Smooth muscle cell (in vitro differentiated cells): Measurements from ENCODE around the gene CES4A. TPM values are rescaled to one million over a fixed set of nuclear protein-coding genes. Genes with fewer than 3 reads are reported as not detected.
"Not testable (repeated sequence)": the region's sequence is repeated elsewhere in the genome, so short reads cannot be mapped to it uniquely, and the experiment has no call there.

ENCODE experiments used
- DNase-seq: peaks from one replicate; lab custom pipeline; 2025; ENCODE audit not compliant: unreplicated experiment; lab: John Stamatoyannopoulos, UW
- H2AFZ ChIP-seq: fragments of 200-600 bp; sonication (generic); 2 replicates; pipeline ENCODE4 v1.6.0; 2016; ENCODE audit warnings: antibody characterized with exemption, low read depth, mild to moderate bottlenecking
- H3F3A ChIP-seq: fragments of 200-600 bp; sonication (generic); 2 replicates; pipeline ENCODE4 v1.6.0; 2017; ENCODE audit warnings: antibody characterized with exemption, low read depth
- H3K27ac ChIP-seq: fragments of 200-600 bp; sonication (generic); 2 replicates; pipeline ENCODE4 v1.5.1; 2016; ENCODE audit warnings: low read depth, mild to moderate bottlenecking
- H3K27me3 ChIP-seq: fragments of 200-600 bp; sonication (generic); 2 replicates; pipeline ENCODE4 v1.6.1; 2016; ENCODE audit warnings: low read depth, mild to moderate bottlenecking
- H3K36me3 ChIP-seq: fragments of 200-600 bp; sonication (generic); 2 replicates; pipeline ENCODE4 v1.5.1; 2016; ENCODE audit warnings: low read depth
- H3K4me1 ChIP-seq: fragments of 200-600 bp; sonication (generic); 2 replicates; pipeline ENCODE4 v1.5.1; 2016; ENCODE audit warnings: low read depth
- H3K4me2 ChIP-seq: fragments of 200-600 bp; sonication (generic); 2 replicates; pipeline ENCODE4 v1.6.0; 2016; ENCODE audit warnings: mild to moderate bottlenecking
- H3K4me3 ChIP-seq: fragments of 200-600 bp; sonication (generic); 2 replicates; pipeline ENCODE4 v1.5.1; 2016; ENCODE audit warnings: mild to moderate bottlenecking
- H3K79me2 ChIP-seq: fragments of 200-600 bp; sonication (generic); 2 replicates; pipeline ENCODE4 v1.6.0; 2016; ENCODE audit warnings: low read depth, mild to moderate bottlenecking
- H3K9ac ChIP-seq: fragments of 200-600 bp; sonication (generic); 2 replicates; pipeline ENCODE4 v1.6.0; 2016; ENCODE audit warnings: low read depth
- H3K9me3 ChIP-seq: fragments of 200-600 bp; sonication (generic); replicated peaks from 2 replicates; pipeline ENCODE4 v1.5.1; 2016; ENCODE audit warnings: low read depth
- H4K20me1 ChIP-seq: fragments of 200-600 bp; sonication (generic); 2 replicates; pipeline ENCODE4 v1.6.0; 2016; ENCODE audit warnings: low read depth
- WGBS: methylation state at CpG from one replicate; pipeline ENCODE4 v1.1.7; 2016; ENCODE audit warnings: low lambda C conversion rate; 5-methylcytosine and 5-hydroxymethylcytosine counted together
- polyA plus RNA-seq: library from polyadenylated mRNA; unstranded; fragments of >200 nt; fragmentation: Nextera tagmentation; extraction: Ambion mirVana; gene quantifications from 2 replicates; pipeline ENCODE4 v1.2.1, GENCODE V29; 2016
- total RNA-seq: library from RNA; depleted of rRNA; stranded (reverse); fragments of >200 nt; gene quantifications from 2 replicates; pipeline ENCODE4 v1.2.3, GENCODE V29; 2014
- TF ChIP-seq, protein P1 (sequence below): fragments of 200-600 bp; sonication (generic); IDR thresholded peaks from 2 replicates; pipeline ENCODE4 v1.5.1; 2017; ENCODE audit warnings: borderline replicate concordance, mild to moderate bottlenecking, antibody characterized with exemption; ENCODE audit not compliant: insufficient read depth, poor library complexity, severe bottlenecking

CES4A gene
- total and polyA plus RNA-seq, 2 experiments from 2014 or later, result 0.63 to 0.93 TPM

GRCh38 chr16:66991545-66992077 is 3.2 kb downstream of the CES4A start:
- Histone ChIP-seq H3K36me3 (no peaks in the 10 kb centered on the region), H3K27ac (no peak overlapping the region), H3K9ac (no peak overlapping the region), H4K20me1 (no peaks in the 10 kb centered on the region), H3K27me3 (no peaks in the 10 kb centered on the region), H3K9me3 (no peaks in the 10 kb centered on the region), H3F3A (no peaks in the 10 kb centered on the region), H3K4me2 (no peak overlapping the region), H3K4me1 (no peaks in the 10 kb centered on the region), H3K79me2 (no peaks in the 10 kb centered on the region), H2AFZ (no peak overlapping the region), H3K4me3 (no peak overlapping the region)
- DNase-seq, result no peak
- TF ChIP-seq, protein P1, sequence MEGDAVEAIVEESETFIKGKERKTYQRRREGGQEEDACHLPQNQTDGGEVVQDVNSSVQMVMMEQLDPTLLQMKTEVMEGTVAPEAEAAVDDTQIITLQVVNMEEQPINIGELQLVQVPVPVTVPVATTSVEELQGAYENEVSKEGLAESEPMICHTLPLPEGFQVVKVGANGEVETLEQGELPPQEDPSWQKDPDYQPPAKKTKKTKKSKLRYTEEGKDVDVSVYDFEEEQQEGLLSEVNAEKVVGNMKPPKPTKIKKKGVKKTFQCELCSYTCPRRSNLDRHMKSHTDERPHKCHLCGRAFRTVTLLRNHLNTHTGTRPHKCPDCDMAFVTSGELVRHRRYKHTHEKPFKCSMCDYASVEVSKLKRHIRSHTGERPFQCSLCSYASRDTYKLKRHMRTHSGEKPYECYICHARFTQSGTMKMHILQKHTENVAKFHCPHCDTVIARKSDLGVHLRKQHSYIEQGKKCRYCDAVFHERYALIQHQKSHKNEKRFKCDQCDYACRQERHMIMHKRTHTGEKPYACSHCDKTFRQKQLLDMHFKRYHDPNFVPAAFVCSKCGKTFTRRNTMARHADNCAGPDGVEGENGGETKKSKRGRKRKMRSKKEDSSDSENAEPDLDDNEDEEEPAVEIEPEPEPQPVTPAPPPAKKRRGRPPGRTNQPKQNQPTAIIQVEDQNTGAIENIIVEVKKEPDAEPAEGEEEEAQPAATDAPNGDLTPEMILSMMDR, result no peak
- WGBS, result 83% methylated on average over 2 of the region's 2 CpGs

- H3K9me3 ChIP-seq, H4K20me1 ChIP-seq, H3K27ac ChIP-seq, H3K36me3 ChIP-seq, H3K79me2 ChIP-seq, H2AFZ ChIP-seq, H3K27me3 ChIP-seq, H3K4me2 ChIP-seq, DNase-seq, H3F3A ChIP-seq, H3K4me1 ChIP-seq, H3K9ac ChIP-seq, H3K4me3 ChIP-seq: not testable (repeated sequence)
- WGBS, result 92% methylated on average over 12 of the region's 12 CpGs
Measured at GRCh38 chr16:66993558-66993957, 5.2 kb downstream of the CES4A start.

- Histone ChIP-seq H3K79me2 (no peaks in the 10 kb centered on the region), H3K9ac (no peak overlapping the region), H3K4me1 (no peaks in the 10 kb centered on the region), H3K9me3 (no peaks in the 10 kb centered on the region), H3K27me3 (peaks cover under 1% of the 10 kb centered on the region), H3K4me2 (no peak overlapping the region), H3K36me3 (no peaks in the 10 kb centered on the region), H3K27ac (no peak overlapping the region), H4K20me1 (no peaks in the 10 kb centered on the region), H3F3A (no peaks in the 10 kb centered on the region), H3K4me3 (no peak overlapping the region), H2AFZ (no peak overlapping the region)
- no peak for DNase-seq
- TF ChIP-seq, protein P1, result no peak
- WGBS, result 74% methylated on average over 6 of the region's 6 CpGs
Measured at GRCh38 chr16:66996324-66996982, 8.1 kb downstream of the CES4A start.

DNA sequence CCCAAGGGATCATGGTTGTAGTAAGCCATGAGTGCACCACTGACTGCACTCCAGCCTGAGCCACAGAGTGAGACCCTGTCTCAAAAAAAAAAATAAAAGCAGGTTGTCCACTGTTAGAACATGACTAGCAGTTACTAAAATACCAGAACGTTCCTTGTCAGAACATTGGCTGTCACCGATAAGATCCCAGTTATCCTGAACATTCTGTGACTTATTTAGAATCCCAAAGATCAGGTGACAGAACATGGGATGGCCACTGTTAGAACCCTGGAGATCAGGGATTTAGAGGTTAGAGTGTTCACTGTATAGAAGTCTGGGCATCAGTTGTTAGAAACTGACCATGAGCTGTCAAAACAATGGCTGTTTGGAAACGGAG is 8.6 kb downstream of the CES4A start:
- DNase-seq, result no peak
- Histone ChIP-seq H3K4me2 (no peak overlapping the region), H3K36me3 (no peaks in the 10 kb centered on the region), H3F3A (no peaks in the 10 kb centered on the region), H3K27me3 (peaks cover 4% of the 10 kb centered on the region), H3K79me2 (no peaks in the 10 kb centered on the region), H3K9me3 (no peaks in the 10 kb centered on the region), H3K27ac (no peak overlapping the region), H4K20me1 (no peaks in the 10 kb centered on the region), H3K4me3 (no peak overlapping the region), H3K9ac (no peak overlapping the region), H3K4me1 (no peaks in the 10 kb centered on the region), H2AFZ (no peak overlapping the region)
- TF ChIP-seq, protein P1, result no peak
- 79% methylated on average over 3 of the region's 3 CpGs for WGBS
